ENCODE results near the gene ANO8. TPM values are rescaled to one million over a fixed set of nuclear protein-coding genes. Genes with fewer than 3 reads are reported as not detected.
A peak's percentile ranks its signal among the peaks of the same experiment; 100 is the strongest.

The ANO8 gene
- total and polyA plus RNA-seq, 2 experiments from 2014 or later, result 4.5 to 24.9 TPM

DNA sequence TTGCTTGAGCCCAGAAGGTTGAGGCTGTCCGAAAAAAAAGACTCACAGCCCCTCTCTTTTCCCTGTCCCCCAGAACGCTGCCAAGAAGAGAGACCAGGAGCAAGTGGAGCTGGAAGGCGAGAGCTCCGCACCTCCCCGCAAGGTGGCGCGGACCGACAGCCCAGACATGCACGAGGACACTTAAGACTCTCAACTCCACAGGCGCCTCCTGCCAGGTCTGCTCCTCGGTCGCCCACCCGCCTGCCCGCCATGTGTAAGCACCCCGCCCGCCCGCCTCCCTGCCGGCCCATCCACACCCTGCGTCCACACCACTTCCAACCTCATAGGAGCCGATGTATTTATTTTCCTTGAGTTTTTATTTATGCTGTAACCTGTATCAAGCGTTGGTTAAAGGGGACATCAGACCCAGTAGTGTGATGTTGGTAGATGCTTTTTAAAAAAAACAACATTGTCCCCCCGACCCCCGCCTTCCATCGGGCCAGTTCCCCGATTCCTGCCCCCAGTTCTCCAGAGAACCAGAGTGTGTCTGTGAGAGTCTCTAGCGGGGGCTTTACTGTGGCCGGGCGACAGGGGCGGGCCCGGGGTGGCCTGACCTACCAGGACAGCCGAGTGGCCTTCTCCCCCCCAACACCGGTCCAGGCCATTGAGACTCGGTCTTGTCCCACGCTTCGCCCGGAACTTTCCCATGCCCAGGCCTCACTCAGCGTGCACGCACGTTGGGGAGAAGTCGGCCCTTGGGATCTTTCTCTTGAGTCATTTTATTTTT lies 15.0 kb downstream of the ANO8 start:
- Mint-ChIP-seq H3K9me3 (no peaks in the 10 kb centered on the region; the same call in 2 of the 3 replicates), H3K27ac (no peak overlapping the region), H3K27me3 (ENCODE audit: insufficient read depth, low read depth, poor library complexity) (peaks cover 20% of the 10 kb centered on the region), H3K36me3 (ENCODE audit: low read depth) (peaks cover 46% of the 10 kb centered on the region), H3K4me1 (peaks cover 11% of the 10 kb centered on the region; the same call in 2 of the 3 replicates), H3K4me3 (no peak overlapping the region)
- no peak overlapping the region for H3K4me3 ChIP-seq
- peaks cover 13% of the 10 kb centered on the region; the same call in 1 of the 2 replicates for H3K36me3 ChIP-seq (ENCODE audit: insufficient read depth)
- TF ChIP-seq, protein P1, sequence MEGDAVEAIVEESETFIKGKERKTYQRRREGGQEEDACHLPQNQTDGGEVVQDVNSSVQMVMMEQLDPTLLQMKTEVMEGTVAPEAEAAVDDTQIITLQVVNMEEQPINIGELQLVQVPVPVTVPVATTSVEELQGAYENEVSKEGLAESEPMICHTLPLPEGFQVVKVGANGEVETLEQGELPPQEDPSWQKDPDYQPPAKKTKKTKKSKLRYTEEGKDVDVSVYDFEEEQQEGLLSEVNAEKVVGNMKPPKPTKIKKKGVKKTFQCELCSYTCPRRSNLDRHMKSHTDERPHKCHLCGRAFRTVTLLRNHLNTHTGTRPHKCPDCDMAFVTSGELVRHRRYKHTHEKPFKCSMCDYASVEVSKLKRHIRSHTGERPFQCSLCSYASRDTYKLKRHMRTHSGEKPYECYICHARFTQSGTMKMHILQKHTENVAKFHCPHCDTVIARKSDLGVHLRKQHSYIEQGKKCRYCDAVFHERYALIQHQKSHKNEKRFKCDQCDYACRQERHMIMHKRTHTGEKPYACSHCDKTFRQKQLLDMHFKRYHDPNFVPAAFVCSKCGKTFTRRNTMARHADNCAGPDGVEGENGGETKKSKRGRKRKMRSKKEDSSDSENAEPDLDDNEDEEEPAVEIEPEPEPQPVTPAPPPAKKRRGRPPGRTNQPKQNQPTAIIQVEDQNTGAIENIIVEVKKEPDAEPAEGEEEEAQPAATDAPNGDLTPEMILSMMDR (conservative IDR thresholded peaks at IDR 0.05; ENCODE audit: low read depth in 2 of 2), result peak in 1 of 2 experiments; percentile 18; a peak in 1 of 4 replicates
- TF ChIP-seq POLR2AphosphoS5 (IDR thresholded peaks at IDR 0.05; ENCODE audit: low read depth), result no peak
- TF ChIP-seq CREB1 (CRISPR knock-in tag; IDR thresholded peaks at IDR 0.05; ENCODE audit: low read depth), result no peak
- no peaks in the 10 kb centered on the region for H3K27me3 ChIP-seq (ENCODE audit: insufficient read depth)
- no peak for ATAC-seq
- no peaks in the 10 kb centered on the region for H3K9me2 ChIP-seq (ENCODE audit: insufficient read depth)
- no peaks in the 10 kb centered on the region; the same call in 1 of the 2 replicates for H4K20me1 ChIP-seq (replicated peaks; ENCODE audit: insufficient read depth)
- H2AFZ ChIP-seq, result no peak overlapping the region
- peaks cover 7% of the 10 kb centered on the region; the same call in 1 of the 2 replicates for H3F3A ChIP-seq (replicated peaks; ENCODE audit: low read depth)
- H3K27ac ChIP-seq (ENCODE audit: low read depth), result no peak overlapping the region
- H3K79me2 ChIP-seq (replicated peaks; ENCODE audit: insufficient read depth), result no peaks in the 10 kb centered on the region
- no peak overlapping the region for H3K4me2 ChIP-seq
- H3K4me1 ChIP-seq (ENCODE audit: insufficient read depth), result peaks cover 9% of the 10 kb centered on the region; the same call in 1 of the 2 replicates
- DNase-seq (ENCODE audit: low spot score), result no peak

GRCh38 chr19:17318966-17319365 lies 15.7 kb downstream of the ANO8 start:
- H2AFZ ChIP-seq, result no peak overlapping the region
- peaks cover 7% of the 10 kb centered on the region; the same call in 1 of the 2 replicates for H3F3A ChIP-seq (replicated peaks; ENCODE audit: low read depth)
- Mint-ChIP-seq H3K27ac (no peak overlapping the region), H3K4me1 (peaks cover 11% of the 10 kb centered on the region; the same call in 2 of the 3 replicates), H3K9me3 (no peaks in the 10 kb centered on the region; the same call in 2 of the 3 replicates), H3K36me3 (ENCODE audit: low read depth) (peaks cover 53% of the 10 kb centered on the region), H3K27me3 (ENCODE audit: insufficient read depth, low read depth, poor library complexity) (peaks cover 20% of the 10 kb centered on the region), H3K4me3 (no peak overlapping the region)
- H4K20me1 ChIP-seq (replicated peaks; ENCODE audit: insufficient read depth), result no peaks in the 10 kb centered on the region; the same call in 1 of the 2 replicates
- H3K27me3 ChIP-seq (ENCODE audit: insufficient read depth), result no peaks in the 10 kb centered on the region
- H3K4me2 ChIP-seq, result no peak overlapping the region
- peaks cover 9% of the 10 kb centered on the region; the same call in 1 of the 2 replicates for H3K4me1 ChIP-seq (ENCODE audit: insufficient read depth)
- DNase-seq (ENCODE audit: low spot score) (no peak), ATAC-seq (no peak)
- H3K4me3 ChIP-seq, result no peak overlapping the region
- no peak overlapping the region for H3K27ac ChIP-seq (ENCODE audit: low read depth)
- H3K79me2 ChIP-seq (replicated peaks; ENCODE audit: insufficient read depth), result no peaks in the 10 kb centered on the region
- H3K9me2 ChIP-seq (ENCODE audit: insufficient read depth), result no peaks in the 10 kb centered on the region
- H3K36me3 ChIP-seq (ENCODE audit: insufficient read depth), result peaks cover 14% of the 10 kb centered on the region; the same call in 1 of the 2 replicates
- no peak for TF ChIP-seq EZH2phosphoT487 (IDR thresholded peaks at IDR 0.05; ENCODE audit: unreplicated experiment)
- TF ChIP-seq, protein P2, sequence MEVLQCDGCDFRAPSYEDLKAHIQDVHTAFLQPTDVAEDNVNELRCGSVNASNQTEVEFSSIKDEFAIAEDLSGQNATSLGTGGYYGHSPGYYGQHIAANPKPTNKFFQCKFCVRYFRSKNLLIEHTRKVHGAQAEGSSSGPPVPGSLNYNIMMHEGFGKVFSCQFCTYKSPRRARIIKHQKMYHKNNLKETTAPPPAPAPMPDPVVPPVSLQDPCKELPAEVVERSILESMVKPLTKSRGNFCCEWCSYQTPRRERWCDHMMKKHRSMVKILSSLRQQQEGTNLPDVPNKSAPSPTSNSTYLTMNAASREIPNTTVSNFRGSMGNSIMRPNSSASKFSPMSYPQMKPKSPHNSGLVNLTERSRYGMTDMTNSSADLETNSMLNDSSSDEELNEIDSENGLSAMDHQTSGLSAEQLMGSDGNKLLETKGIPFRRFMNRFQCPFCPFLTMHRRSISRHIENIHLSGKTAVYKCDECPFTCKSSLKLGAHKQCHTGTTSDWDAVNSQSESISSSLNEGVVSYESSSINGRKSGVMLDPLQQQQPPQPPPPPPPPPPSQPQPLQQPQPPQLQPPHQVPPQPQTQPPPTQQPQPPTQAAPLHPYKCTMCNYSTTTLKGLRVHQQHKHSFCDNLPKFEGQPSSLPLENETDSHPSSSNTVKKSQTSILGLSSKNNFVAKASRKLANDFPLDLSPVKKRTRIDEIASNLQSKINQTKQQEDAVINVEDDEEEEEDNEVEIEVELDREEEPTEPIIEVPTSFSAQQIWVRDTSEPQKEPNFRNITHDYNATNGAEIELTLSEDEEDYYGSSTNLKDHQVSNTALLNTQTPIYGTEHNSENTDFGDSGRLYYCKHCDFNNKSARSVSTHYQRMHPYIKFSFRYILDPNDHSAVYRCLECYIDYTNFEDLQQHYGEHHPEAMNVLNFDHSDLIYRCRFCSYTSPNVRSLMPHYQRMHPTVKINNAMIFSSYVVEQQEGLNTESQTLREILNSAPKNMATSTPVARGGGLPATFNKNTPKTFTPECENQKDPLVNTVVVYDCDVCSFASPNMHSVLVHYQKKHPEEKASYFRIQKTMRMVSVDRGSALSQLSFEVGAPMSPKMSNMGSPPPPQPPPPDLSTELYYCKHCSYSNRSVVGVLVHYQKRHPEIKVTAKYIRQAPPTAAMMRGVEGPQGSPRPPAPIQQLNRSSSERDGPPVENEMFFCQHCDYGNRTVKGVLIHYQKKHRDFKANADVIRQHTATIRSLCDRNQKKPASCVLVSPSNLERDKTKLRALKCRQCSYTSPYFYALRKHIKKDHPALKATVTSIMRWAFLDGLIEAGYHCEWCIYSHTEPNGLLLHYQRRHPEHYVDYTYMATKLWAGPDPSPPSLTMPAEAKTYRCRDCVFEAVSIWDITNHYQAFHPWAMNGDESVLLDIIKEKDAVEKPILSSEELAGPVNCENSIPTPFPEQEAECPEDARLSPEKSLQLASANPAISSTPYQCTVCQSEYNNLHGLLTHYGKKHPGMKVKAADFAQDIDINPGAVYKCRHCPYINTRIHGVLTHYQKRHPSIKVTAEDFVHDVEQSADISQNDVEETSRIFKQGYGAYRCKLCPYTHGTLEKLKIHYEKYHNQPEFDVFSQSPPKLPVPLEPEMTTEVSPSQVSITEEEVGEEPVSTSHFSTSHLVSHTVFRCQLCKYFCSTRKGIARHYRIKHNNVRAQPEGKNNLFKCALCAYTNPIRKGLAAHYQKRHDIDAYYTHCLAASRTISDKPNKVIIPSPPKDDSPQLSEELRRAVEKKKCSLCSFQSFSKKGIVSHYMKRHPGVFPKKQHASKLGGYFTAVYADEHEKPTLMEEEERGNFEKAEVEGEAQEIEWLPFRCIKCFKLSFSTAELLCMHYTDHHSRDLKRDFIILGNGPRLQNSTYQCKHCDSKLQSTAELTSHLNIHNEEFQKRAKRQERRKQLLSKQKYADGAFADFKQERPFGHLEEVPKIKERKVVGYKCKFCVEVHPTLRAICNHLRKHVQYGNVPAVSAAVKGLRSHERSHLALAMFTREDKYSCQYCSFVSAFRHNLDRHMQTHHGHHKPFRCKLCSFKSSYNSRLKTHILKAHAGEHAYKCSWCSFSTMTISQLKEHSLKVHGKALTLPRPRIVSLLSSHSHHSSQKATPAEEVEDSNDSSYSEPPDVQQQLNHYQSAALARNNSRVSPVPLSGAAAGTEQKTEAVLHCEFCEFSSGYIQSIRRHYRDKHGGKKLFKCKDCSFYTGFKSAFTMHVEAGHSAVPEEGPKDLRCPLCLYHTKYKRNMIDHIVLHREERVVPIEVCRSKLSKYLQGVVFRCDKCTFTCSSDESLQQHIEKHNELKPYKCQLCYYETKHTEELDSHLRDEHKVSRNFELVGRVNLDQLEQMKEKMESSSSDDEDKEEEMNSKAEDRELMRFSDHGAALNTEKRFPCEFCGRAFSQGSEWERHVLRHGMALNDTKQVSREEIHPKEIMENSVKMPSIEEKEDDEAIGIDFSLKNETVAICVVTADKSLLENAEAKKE (CRISPR knock-in tag; IDR thresholded peaks at IDR 0.05), result no peak
- no peak for TF ChIP-seq CREB1 (CRISPR knock-in tag; IDR thresholded peaks at IDR 0.05; ENCODE audit: low read depth)
- TF ChIP-seq, protein P3, sequence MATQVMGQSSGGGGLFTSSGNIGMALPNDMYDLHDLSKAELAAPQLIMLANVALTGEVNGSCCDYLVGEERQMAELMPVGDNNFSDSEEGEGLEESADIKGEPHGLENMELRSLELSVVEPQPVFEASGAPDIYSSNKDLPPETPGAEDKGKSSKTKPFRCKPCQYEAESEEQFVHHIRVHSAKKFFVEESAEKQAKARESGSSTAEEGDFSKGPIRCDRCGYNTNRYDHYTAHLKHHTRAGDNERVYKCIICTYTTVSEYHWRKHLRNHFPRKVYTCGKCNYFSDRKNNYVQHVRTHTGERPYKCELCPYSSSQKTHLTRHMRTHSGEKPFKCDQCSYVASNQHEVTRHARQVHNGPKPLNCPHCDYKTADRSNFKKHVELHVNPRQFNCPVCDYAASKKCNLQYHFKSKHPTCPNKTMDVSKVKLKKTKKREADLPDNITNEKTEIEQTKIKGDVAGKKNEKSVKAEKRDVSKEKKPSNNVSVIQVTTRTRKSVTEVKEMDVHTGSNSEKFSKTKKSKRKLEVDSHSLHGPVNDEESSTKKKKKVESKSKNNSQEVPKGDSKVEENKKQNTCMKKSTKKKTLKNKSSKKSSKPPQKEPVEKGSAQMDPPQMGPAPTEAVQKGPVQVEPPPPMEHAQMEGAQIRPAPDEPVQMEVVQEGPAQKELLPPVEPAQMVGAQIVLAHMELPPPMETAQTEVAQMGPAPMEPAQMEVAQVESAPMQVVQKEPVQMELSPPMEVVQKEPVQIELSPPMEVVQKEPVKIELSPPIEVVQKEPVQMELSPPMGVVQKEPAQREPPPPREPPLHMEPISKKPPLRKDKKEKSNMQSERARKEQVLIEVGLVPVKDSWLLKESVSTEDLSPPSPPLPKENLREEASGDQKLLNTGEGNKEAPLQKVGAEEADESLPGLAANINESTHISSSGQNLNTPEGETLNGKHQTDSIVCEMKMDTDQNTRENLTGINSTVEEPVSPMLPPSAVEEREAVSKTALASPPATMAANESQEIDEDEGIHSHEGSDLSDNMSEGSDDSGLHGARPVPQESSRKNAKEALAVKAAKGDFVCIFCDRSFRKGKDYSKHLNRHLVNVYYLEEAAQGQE (IDR thresholded peaks at IDR 0.05; ENCODE audit: unreplicated experiment), result no peak
